ENCODE measurements around the gene ADAMTS19. TPM values are rescaled to one million over a fixed set of nuclear protein-coding genes. Genes with fewer than 3 reads are reported as not detected.

ADAMTS19 gene
- total RNA-seq, 2 experiments from 2014 or later = not detected

- Mint-ChIP-seq H3K4me3 (no peak overlapping the region), H3K9me3 (no peaks in the 10 kb centered on the region), H3K4me1 (no peaks in the 10 kb centered on the region), H3K36me3 (ENCODE audit: low read depth) (no peaks in the 10 kb centered on the region), H3K27ac (no peak overlapping the region), H3K27me3 (no peaks in the 10 kb centered on the region)
- ChIA-PET CTCF (no interaction called here), POLR2A (no interaction called here)
- DNase-seq = no peak
Measured at GRCh38 chr5:129689045-129689444, 228.9 kb downstream of the ADAMTS19 start.

DNA sequence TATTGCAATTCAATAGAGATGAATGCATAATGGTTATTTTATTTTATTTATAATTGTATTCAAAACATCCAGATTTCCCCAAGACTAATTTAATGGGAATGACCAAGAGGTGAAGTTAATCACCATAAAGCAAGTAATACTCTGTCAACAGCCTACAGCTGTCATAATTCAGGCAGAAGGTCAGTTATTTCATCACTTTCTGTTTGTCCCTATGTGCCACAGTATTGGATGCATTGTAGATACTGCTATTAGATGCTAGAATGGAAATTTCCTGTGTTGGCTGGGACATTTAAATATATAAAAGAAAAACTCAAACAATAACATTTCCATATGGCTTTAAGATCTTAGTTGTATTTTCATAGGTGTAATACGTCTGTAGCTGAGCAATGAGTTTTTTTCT lies 231.1 kb downstream of the ADAMTS19 start:
- Mint-ChIP-seq H3K36me3 (ENCODE audit: low read depth) (no peaks in the 10 kb centered on the region), H3K27ac (no peak overlapping the region), H3K27me3 (no peaks in the 10 kb centered on the region), H3K4me1 (no peaks in the 10 kb centered on the region), H3K4me3 (no peak overlapping the region), H3K9me3 (no peaks in the 10 kb centered on the region)
- CTCF ChIA-PET = no interaction called here
- DNase-seq = no peak
- POLR2A ChIA-PET = no interaction called here

DNA sequence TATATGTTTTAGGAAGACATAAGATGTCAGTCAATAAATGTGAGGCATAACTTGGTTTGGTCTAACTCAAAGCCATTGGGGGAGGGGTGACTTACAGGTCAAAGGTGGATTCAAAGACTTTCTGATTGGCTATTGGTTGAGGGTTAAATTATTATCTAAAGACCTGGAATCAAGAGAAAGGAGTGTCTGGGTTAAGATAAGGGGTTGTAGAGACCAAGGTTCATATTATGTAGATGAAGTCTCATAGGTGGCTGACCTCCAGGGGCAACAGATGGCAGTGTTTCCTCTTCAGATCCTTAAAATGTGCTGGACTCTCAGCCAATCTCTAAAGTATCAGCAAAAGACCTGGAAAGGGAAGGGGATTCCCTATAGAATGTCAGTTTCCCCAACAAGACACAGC lies 236.5 kb downstream of the ADAMTS19 start:
- DNase-seq = no peak
- no peak overlapping the region for H3K4me3 Mint-ChIP-seq
- H3K27ac Mint-ChIP-seq = no peak overlapping the region
- no peaks in the 10 kb centered on the region for H3K36me3 Mint-ChIP-seq (ENCODE audit: low read depth)
- no peaks in the 10 kb centered on the region for H3K27me3 Mint-ChIP-seq
- H3K9me3 Mint-ChIP-seq = no peaks in the 10 kb centered on the region
- ChIA-PET POLR2A (no interaction called here), CTCF (no interaction called here)
- H3K4me1 Mint-ChIP-seq = no peaks in the 10 kb centered on the region

DNA sequence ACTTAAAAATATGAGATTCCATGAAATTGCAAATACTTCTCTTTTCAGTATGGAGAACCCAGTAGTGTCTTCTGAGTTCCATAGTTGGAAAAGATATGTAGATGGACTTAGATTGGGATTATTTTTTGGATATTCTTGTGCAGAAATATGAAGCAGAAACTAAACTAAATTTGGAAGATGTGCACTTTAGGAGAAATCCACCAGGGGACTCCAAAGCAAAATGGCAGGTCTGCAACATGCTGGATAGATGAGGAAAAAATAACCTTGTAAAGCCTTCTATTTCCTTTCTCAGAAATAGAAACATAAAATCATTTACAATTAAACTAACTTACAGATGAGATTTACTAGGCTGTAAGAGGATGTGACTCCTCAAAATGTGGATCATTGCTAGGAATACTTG lies 238.6 kb downstream of the ADAMTS19 start:
- H3K27me3 Mint-ChIP-seq = no peaks in the 10 kb centered on the region
- ChIA-PET CTCF (no interaction called here), POLR2A (no interaction called here)
- H3K4me1 Mint-ChIP-seq = no peaks in the 10 kb centered on the region
- no peak overlapping the region for H3K27ac Mint-ChIP-seq
- no peaks in the 10 kb centered on the region for H3K9me3 Mint-ChIP-seq
- H3K36me3 Mint-ChIP-seq (ENCODE audit: low read depth) = no peaks in the 10 kb centered on the region
- no peak overlapping the region for H3K4me3 Mint-ChIP-seq
- DNase-seq = no peak

DNA sequence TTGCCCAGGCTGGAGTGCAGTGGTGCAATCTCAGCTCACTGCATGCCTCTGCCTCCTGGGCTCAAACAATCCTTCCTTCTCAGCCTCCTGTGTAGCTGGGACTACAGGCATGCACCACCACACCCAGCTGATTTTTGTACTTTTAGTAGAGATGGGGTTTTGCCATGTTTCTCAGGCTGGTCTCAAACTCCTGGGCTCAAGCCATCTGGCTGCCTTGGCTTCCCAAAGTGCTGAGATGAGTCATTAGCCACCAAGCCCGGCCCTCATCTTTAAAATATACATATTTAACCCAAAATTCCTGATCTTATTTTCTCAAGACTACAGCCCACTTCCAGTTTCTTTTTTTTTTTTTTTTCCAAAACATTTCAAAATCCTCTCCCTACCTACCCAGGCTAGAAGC lies 256.1 kb downstream of the ADAMTS19 start:
- H3K27me3 Mint-ChIP-seq = no peaks in the 10 kb centered on the region
- no peak overlapping the region for H3K4me3 Mint-ChIP-seq
- DNase-seq = no peak
- H3K27ac Mint-ChIP-seq = no peak overlapping the region
- no peaks in the 10 kb centered on the region for H3K36me3 Mint-ChIP-seq (ENCODE audit: low read depth)
- H3K9me3 Mint-ChIP-seq = no peaks in the 10 kb centered on the region
- ChIA-PET CTCF (no interaction called here), POLR2A (no interaction called here)
- no peaks in the 10 kb centered on the region for H3K4me1 Mint-ChIP-seq

- Mint-ChIP-seq H3K36me3 (ENCODE audit: low read depth) (no peaks in the 10 kb centered on the region), H3K4me3 (no peak overlapping the region), H3K4me1 (no peaks in the 10 kb centered on the region), H3K9me3 (no peaks in the 10 kb centered on the region), H3K27me3 (no peaks in the 10 kb centered on the region), H3K27ac (no peak overlapping the region)
- ChIA-PET POLR2A (no interaction called here), CTCF (no interaction called here)
- DNase-seq = no peak
Measured at GRCh38 chr5:129716651-129717050, 256.6 kb downstream of the ADAMTS19 start.

GRCh38 chr5:129717751-129718310 lies 257.7 kb downstream of the ADAMTS19 start:
- CTCF ChIA-PET = no interaction called here
- H3K36me3 Mint-ChIP-seq (ENCODE audit: low read depth) = no peaks in the 10 kb centered on the region
- POLR2A ChIA-PET = no interaction called here

DNA sequence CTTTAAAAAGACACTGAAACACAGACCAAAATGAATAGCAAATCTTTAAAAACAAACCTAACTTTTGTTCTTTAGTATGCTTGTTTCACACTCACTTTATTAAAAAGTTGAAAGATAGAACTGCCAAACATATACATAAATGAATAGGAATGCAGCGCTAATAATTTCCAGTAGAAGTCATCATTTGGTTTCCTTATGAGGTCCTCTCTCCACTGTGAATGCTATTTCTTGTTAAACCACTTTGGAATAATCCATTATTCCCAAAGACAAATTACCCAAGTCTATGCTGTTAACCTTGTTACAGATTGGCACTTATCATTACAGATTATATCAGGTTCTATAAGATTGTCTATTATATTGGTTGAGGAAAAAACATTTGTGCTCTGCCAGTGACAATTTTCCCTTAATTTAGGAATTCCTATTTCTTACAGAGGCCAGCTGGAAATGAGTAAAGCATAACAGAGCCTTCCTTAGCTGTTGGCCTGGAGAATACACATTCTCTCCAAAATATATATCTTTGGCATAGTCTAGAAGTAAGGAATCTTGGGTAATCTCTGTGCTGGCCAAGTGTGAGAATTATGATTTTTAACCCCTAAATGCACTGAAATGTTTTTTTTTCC lies 258.5 kb downstream of the ADAMTS19 start:
- no peak for DNase-seq
- Mint-ChIP-seq H3K27me3 (no peaks in the 10 kb centered on the region), H3K4me1 (no peaks in the 10 kb centered on the region), H3K36me3 (ENCODE audit: low read depth) (no peaks in the 10 kb centered on the region), H3K9me3 (no peaks in the 10 kb centered on the region), H3K4me3 (no peak overlapping the region), H3K27ac (no peak overlapping the region)
- ChIA-PET CTCF (no interaction called here), POLR2A (no interaction called here)

More at GRCh38 chr5:129717751-129718310, 257.7 kb downstream of the ADAMTS19 start:
- no peak overlapping the region for H3K4me3 Mint-ChIP-seq
- DNase-seq = no peak
- no peaks in the 10 kb centered on the region for H3K27me3 Mint-ChIP-seq
- no peaks in the 10 kb centered on the region for H3K4me1 Mint-ChIP-seq
- no peak overlapping the region for H3K27ac Mint-ChIP-seq
- H3K9me3 Mint-ChIP-seq = no peaks in the 10 kb centered on the region

- Mint-ChIP-seq H3K4me3 (no peak overlapping the region), H3K9me3 (no peaks in the 10 kb centered on the region), H3K4me1 (no peaks in the 10 kb centered on the region), H3K27me3 (no peaks in the 10 kb centered on the region), H3K36me3 (ENCODE audit: low read depth) (no peaks in the 10 kb centered on the region), H3K27ac (no peak overlapping the region)
- ChIA-PET CTCF (no interaction called here), POLR2A (no interaction called here)
- DNase-seq = no peak
Measured at GRCh38 chr5:129724222-129724621, 264.1 kb downstream of the ADAMTS19 start.

- Mint-ChIP-seq H3K4me3 (no peak overlapping the region), H3K27ac (no peak overlapping the region), H3K27me3 (no peaks in the 10 kb centered on the region), H3K4me1 (no peaks in the 10 kb centered on the region), H3K36me3 (ENCODE audit: low read depth) (no peaks in the 10 kb centered on the region), H3K9me3 (no peaks in the 10 kb centered on the region)
- ChIA-PET CTCF (no interaction called here), POLR2A (no interaction called here)
- DNase-seq = no peak
Measured at GRCh38 chr5:129724647-129725046, 264.5 kb downstream of the ADAMTS19 start.

- Mint-ChIP-seq H3K36me3 (ENCODE audit: low read depth) (no peaks in the 10 kb centered on the region), H3K4me1 (no peaks in the 10 kb centered on the region), H3K4me3 (no peak overlapping the region), H3K9me3 (no peaks in the 10 kb centered on the region), H3K27me3 (no peaks in the 10 kb centered on the region), H3K27ac (no peak overlapping the region)
- no peak for DNase-seq
- ChIA-PET CTCF (interaction anchor here (1.5 kb wide), 1 partner anchor 31 kb away, joined by 3 read pairs; no protein-coding TSS in a partner anchor), POLR2A (no interaction called here)
Measured at GRCh38 chr5:129739773-129740172, 279.7 kb downstream of the ADAMTS19 start.

DNA sequence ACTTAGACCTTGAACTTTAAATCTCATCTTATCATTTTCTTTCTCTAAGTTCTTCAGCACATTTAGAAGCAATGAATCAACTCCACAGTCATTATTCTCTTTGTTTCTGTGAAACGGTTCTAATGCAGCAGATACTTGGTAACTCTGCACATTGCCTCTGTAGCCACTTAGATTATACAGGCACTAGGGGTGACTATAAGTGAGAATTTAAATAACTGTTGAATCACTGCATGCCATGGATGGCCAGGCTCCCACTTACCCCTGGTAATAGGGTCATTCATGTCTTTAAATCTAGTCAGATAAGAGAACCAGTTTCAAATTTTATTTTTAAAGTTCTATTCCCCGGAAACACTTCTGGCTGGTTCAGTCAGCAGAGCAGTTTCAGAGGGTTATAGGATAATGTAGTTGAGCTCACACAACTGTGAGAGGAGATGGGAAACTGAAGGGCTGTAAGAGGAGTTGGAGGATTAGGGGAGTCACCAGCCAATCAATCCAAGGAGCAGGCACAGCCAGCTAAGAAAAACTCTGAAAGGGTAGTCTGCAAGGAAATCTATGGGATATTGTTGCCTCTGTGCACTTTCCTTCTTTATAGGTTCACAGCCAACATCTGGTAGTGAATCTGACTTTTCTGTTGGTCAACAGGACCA lies 283.6 kb downstream of the ADAMTS19 start:
- Mint-ChIP-seq H3K9me3 (no peaks in the 10 kb centered on the region), H3K4me3 (no peak overlapping the region), H3K27ac (no peak overlapping the region), H3K27me3 (no peaks in the 10 kb centered on the region), H3K36me3 (ENCODE audit: low read depth) (no peaks in the 10 kb centered on the region), H3K4me1 (no peaks in the 10 kb centered on the region)
- ChIA-PET POLR2A (no interaction called here), CTCF (no interaction called here)
- DNase-seq = no peak

DNA sequence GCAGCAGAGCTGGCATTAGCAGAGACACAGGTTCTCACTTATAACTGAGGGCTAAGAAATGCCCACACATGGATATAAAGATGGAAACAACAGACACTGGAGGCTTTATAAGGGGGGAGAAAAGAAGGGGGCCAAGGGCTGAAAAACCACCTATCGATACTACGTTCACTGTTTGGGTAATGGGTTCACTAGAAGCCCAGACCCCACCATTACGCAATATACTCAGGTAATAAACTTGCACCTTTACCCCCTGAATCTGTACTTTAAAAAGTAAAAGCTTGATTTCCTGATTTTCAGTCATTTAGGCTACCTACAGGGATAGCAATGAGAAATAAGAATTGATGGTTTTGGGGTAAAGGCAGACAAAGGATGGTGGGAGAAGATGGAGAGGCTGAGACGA lies 285.9 kb downstream of the ADAMTS19 start:
- Mint-ChIP-seq H3K27me3 (no peaks in the 10 kb centered on the region), H3K9me3 (no peaks in the 10 kb centered on the region), H3K4me1 (no peaks in the 10 kb centered on the region), H3K36me3 (ENCODE audit: low read depth) (no peaks in the 10 kb centered on the region), H3K4me3 (no peak overlapping the region), H3K27ac (no peak overlapping the region)
- CTCF ChIA-PET = no interaction called here
- POLR2A ChIA-PET = no interaction called here
- no peak for DNase-seq

GRCh38 chr5:129746876-129747275 lies 286.8 kb downstream of the ADAMTS19 start:
- no peaks in the 10 kb centered on the region for H3K4me1 Mint-ChIP-seq
- no peak for DNase-seq
- H3K36me3 Mint-ChIP-seq (ENCODE audit: low read depth) = no peaks in the 10 kb centered on the region
- H3K27me3 Mint-ChIP-seq = no peaks in the 10 kb centered on the region
- no peaks in the 10 kb centered on the region for H3K9me3 Mint-ChIP-seq
- POLR2A ChIA-PET = no interaction called here
- H3K4me3 Mint-ChIP-seq = no peak overlapping the region
- no peak overlapping the region for H3K27ac Mint-ChIP-seq
- CTCF ChIA-PET = no interaction called here

Data from activated CD4-positive, alpha-beta memory T cell treated with anti-CD3 and anti-CD28 coated beads, Interleukin-2, amount 10 ng/mL, durations not matched to agents 7 days and 5 days (primary cell).